GM19397 (cell line): ENCODE measurements around the gene GIT2.
"Not testable (repeated sequence)": the region's sequence is repeated elsewhere in the genome, so short reads cannot be mapped to it uniquely, and the experiment has no call there.

ENCODE experiments used
- ATAC-seq: cut with Tn5 transposase; IDR thresholded peaks from one replicate; pipeline ENCODE4 v1.9.1; 2021; ENCODE audit warnings: mild to moderate bottlenecking, moderate library complexity; ENCODE audit not compliant: unreplicated experiment

The GIT2 gene, protein sequence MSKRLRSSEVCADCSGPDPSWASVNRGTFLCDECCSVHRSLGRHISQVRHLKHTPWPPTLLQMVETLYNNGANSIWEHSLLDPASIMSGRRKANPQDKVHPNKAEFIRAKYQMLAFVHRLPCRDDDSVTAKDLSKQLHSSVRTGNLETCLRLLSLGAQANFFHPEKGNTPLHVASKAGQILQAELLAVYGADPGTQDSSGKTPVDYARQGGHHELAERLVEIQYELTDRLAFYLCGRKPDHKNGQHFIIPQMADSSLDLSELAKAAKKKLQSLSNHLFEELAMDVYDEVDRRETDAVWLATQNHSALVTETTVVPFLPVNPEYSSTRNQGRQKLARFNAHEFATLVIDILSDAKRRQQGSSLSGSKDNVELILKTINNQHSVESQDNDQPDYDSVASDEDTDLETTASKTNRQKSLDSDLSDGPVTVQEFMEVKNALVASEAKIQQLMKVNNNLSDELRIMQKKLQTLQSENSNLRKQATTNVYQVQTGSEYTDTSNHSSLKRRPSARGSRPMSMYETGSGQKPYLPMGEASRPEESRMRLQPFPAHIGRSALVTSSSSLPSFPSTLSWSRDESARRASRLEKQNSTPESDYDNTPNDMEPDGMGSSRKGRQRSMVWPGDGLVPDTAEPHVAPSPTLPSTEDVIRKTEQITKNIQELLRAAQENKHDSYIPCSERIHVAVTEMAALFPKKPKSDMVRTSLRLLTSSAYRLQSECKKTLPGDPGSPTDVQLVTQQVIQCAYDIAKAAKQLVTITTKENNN

DNA sequence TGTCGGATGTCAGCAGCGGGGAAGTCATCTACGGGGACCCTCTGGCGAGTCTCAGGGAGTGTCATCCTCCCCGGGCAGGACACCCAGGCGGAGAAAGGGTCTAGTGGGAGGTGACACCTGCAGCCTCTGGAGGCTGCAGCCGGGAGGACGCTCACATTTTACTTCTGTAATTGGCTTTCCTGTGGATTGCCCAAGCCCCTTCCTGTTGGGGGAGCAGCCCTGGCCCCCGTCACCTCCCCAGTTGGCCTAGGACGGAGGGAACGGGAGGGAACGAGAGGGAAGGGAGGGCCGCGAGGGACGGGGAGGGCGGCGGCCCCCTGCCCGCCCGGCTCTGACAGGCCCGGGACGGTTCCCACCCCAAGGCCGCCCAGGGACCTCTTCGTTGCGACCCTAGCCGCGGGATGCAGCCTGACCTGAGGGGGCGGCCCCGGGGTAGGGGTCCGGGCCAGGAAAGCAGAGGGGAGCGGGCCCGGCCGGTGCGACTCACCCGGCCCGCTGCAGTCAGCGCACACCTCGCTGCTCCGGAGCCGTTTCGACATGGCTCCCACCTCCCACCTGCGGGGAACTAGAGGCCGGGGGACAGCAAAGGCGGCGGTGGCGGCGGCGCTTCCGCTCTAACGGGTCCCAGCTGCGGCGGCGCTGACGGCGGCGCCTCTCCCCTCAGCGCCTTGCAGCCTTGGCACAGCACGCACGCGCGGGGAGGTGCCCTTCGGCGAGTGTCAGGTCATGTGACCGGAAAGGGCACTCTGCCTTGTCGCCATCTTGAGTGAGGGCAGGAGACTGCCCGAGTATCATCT is at the start of gene GIT2:
TSS of gene GIT2 (minus strand) at position 683 of the 797 bp plus-strand sequence. CDS start at position 539, 144 bp downstream.
- ATAC-seq, result peak; percentile 65

DNA sequence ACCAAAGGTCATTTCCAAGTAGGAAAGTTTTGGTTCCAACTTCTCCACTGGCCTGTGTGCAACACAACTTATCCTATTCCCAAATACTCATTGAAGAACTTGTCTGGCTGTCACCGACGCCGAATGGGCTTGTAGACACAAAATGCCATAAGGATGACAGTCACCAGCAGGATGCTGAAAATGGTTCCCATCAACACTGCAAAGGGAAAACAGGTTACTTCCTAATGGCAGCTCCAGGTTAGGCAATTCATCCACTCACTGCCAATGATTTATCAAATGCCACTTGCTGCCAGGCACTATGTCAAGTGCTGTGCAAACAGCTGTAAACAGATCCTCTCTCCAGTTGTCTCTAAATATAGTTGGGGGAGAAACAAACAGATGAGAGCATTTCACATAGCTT is 46.1 kb upstream of the GIT2 start:
- no peak for ATAC-seq

DNA sequence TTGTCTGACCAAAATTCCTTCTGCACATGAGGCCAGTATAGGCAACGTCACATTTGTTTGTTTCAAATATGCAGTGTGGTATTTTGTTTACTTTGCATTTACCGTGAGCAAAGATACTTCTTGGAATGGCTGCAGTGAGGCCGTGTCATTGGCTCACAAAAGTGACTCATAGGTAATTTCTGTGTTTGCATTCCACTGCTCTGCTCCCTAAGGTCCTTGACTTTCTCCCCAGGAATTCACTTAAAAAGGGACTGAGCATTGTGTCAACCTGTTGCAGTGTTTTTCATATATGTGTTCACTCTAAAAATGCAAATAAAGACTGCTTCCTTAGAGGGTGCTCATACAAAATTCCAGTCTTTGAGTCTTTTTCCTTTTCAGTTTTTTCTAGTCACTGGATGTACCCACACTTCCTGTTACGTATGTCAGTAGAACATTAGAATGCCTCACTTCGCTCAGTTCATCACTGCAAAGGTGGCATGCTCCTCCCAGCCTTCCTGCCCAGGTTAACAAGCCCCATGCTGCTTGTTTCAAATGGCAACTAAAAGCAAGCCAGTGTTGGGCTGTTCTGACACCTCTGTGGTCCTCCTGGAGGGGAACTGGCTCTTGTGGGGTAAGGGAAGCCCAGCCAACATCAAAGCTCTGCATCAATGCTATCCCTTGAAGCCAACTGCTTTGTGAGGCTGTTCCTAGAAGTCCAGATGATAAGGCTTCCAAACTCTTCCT is 43.1 kb upstream of the GIT2 start:
- ATAC-seq, result no peak

DNA sequence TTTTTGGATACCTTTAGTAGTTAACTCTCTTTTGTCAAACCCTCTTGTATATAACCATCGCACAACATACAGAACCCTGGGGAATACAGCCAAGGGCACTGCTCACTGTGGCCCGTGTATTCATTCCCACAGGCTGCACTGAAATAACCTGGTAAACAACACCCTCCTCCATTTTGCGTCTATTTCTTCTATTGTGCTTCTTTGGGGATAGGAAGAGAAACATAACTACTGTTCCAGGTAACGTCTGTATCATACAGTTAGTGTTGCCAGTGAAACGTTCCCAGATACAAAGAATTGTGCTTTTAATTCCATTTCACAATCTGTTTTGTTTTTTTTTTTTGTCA is 42.5 kb upstream of the GIT2 start:
- ATAC-seq, result no peak

DNA sequence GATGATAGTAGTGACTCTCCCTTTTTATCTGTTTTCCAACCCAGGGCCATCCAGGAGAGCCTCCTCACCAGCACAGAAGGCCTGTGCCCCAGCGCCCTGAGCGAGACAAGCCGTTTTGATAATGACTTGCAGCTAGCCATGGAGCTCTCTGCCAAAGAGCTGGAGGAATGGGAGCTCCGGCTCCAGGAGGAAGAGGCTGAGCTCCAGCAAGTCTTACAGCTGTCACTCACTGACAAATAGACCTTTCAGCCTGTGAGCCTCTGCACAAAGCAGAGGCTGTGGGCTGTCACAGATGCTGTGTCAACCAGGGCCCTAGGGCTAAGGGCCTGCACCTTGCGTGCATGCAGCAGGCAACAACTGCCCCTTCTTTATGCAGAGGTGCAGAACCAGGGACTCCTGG is 41.1 kb upstream of the GIT2 start:
- no peak for ATAC-seq

DNA sequence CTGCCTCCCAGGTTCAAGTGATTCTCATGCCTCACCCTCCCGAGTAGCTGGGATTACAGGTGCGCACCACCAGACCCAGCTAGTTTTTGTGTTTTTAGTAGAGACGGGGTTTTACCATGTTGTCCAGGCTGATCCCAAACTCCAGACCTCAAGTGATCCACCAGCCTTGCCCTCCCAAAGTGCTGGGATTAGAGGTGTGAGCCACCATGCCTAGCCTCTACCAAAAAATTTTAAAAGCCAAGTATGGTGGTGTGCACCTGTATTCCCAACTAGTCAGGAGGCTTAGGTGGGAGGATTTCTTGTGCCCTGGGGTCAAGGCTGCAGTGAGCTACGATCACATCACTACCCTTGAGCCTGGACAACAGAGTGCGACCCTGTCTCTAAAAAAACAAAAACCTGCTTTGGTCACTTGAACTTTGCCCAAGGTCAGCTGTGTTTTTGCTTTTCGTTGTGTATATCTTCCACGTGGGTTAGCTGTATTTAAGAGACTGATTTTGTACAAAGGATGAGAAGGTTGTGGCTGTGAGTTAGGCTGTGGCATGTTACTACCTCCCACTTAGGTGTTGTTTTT is 39.5 kb upstream of the GIT2 start:
- no peak for ATAC-seq

DNA sequence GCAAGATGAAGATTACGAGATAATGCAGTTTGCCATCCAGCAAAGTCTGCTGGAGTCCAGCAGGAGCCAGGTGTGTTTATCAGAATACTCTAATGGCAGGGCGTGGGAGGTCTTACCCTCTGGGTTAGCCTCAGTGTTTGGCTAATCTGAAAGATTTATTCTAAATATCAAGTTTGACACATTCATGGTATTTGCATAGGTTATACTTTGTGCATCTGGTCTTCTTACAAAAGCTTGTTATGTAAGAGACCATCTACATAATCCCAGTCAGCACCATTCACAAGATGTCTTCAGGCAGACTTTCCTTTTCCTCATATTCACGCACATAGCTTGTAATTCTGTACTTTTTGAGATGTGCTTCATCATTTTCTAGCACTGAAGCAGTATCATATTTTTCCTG is 37.7 kb upstream of the GIT2 start:
- no peak for ATAC-seq

DNA sequence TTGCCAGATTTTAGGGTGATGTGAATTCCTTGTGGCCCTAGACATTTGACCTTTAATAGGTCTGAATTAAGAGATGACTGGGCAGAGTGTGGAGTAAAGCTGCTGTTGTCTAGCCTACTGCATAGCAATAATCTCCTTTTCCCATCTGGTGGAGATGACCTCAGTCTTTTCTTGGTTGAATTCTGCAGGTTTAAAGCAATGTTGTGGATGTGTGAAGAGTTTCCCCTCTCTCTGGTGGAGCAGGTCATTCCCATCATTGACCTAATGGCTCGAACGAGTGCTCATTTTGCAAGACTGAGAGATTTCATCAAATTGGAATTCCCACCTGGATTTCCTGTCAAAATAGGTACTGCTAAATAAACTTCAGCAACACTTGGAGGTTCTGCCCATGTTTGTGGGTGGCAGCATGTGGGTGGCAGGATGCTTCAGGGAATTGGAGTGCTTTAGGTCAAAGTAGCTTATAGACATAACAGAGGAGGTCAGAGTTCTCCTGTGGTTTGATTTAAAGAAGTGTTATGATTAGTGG is 33.2 kb upstream of the GIT2 start:
- no peak for ATAC-seq

DNA sequence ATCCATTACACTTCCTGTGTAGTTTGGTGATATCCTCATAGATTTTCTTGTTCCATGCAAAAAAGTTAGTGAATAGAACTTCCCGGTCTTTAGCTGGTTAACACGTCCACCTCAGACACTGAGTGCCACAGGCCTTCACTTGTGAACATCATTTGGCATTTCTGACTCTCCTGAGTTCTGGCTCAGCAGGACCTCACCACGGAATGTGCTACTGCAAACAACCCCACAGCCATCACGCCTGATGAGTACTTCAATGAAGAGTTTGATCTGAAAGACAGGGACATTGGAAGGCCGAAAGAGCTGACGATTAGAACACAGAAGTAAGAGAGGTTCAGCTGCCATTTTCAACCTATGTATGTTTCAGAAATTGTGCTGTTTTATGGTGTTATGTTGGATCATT is 32.2 kb upstream of the GIT2 start:
- no peak for ATAC-seq

DNA sequence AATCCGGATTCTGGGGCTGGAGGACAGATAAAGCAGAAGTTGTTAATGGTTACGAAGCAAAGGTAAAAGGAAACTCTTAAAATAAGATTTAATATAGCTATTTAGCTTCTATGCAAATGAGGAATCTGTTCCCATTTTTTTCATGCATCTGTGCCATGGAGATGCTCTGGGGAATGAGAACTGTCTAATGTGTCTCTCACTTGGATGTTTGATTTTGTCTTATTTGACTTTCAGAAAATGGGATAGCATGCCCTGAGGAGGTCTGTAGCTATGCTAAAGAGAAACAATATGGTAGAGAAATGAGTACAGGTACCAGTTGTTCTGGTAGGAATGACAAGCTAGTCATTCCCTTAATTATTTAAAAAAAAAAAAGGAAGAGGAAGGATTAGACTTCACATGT is 27.9 kb upstream of the GIT2 start:
- no peak for ATAC-seq

DNA sequence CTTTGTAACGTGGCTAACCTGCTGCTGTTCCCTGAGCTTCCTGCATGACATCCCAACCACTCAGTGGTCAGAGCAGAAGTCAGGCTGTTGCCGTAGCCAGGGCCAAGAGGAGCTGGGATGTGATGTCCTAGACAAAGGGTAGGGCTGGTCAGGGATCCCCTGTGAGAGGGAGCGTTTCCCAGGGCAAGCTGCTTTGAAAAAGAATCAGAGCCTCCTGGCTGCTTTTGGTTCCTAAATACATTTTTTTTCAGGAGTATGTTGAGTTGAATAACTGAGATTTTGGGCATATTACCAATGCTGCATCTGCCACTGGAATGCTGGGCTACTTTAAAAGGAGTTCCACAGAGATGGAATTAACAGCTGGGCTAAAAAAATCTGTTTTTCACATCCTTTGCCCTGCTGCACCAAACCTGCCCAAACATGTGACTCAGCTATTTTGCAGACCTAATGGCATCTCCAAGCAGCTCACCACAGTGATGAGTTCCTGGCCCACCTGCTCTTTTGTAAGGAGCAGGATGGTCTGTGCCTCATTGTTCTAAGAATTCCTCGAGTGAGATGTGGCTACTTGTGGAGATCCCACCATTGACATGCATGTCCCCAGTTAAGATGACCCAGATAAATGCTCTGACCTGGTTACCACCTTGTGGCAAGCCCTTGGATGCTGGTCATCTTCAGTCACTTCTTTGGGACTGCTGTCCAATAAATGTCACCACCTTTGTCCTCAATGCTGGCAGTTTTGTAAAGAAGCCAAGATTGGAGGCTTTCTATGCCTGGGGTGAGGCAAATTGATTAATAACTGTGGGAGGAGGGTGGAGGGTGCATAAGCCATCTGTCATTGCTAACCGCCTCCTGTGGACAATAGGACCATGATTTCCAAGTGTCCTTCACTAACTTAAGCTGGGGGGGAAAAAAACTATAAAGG is 27.2 kb upstream of the GIT2 start:
- ATAC-seq, result no peak

DNA sequence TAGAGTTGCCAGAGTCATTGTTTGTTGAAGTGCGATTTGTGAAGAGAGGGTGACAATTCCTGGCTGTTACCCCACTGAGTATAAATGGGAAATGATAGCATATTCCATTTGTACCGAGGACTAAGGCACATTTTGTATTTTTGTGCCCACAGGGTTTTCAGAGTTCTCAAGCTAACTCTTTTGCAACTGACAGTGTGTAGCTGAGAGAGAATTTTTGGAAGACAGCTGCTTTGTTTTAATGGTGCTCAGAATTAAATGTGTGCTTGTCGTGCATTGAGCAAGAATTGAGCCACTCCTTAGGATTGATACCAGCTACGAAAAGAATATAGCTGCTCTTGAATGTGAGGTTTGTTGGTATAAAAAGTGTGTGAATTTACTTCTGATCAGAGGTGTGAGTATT is 24.8 kb upstream of the GIT2 start:
- no peak for ATAC-seq

DNA sequence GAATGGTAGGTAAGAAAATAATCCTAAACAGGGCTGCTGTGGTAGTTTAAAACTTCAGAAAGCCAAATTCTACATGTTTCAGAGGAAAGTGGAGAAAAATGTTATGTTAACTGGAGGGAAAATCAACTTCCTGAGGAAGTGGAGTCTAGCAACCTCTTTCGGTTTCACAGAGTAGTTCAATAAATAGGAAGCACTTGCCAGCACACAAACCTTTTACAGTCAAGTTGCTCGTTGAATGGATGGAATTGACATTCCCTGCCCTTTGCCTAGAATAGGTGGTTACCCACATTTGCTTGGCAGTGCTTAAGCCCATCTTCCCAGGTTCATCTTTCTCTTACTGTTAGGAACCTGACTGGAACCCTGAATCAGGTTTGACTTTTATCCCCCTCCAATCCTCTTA is 19.0 kb upstream of the GIT2 start:
- no peak for ATAC-seq

DNA sequence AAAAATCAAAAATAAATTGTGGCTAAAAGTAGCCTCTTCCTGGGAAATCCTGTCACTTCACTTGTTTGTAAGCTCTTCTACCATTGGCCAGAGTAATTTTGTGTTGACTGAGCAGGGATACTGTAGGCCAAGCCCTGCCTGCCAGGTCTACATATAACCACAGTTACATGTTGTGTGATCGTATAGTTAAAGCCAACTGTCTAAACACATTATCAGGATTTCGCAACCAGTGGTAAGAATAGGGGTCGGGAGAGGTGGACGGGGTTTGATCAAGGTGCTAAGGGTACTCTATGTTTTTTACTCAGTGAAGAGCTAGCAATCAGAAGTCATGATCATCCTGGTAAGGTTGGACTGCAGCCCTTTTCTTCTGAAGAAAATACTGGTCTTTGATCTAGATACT is 16.5 kb upstream of the GIT2 start:
- ATAC-seq, result no peak

DNA sequence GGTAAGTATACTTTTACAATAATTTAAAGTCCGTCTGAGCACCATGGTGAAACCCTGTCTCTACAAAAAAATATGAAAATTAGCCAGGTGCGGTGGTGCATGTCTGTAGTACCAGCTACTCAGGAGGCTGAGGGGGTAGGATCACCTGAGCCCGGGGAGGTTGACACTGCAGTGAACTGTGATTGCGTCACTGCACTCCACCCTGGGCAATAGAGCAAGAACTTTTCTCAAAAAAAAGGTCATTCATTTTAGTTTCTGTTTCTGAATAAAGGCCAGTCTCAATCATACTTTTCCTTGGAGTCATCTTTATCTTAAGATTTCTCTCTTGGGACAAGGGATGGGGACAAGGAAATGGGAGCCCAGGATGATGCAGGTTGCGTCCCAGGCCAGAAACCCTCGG is 16.0 kb upstream of the GIT2 start:
- peak; percentile 63 for ATAC-seq

DNA sequence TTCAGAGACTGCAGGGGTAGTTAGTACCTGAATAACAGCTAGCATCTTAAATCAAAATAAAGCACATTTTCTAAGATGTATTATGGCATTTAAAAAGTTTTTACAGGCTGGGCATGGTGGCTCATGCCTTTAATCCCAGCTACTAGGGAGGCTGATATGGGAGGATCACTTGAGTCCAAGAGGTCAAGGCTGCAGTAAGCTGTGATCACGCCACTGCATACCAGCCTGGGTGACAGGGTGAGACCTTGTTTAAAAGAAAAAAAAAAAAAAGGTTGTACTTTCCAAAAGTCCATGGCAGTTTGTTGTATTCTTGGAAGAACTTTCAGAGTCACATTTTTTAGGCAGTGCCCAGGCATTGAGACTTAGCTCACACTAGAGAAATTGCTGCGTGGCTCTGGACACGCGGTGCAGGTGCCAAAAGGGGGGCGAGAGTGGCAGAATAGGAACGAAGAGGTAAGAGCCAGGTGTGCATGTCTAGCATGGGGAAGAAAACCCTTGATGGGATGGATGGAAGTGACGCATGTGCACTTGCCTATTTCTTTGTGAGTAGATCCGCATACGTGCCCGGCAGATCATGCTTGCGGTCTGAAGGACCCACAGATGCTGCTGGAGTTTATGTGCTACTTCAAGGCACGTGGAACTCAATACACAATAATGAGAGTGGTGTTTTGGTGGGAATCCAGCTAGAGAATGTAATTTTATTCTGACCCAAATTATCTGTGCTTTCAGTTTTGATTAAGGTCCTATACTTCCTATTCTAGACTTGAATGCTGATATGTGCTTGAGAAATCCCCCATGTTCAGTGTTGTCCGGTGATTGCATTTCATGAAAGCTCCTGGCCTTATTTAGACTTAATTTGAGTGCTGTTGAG is 14.9 kb upstream of the GIT2 start:
- ATAC-seq, result no peak

DNA sequence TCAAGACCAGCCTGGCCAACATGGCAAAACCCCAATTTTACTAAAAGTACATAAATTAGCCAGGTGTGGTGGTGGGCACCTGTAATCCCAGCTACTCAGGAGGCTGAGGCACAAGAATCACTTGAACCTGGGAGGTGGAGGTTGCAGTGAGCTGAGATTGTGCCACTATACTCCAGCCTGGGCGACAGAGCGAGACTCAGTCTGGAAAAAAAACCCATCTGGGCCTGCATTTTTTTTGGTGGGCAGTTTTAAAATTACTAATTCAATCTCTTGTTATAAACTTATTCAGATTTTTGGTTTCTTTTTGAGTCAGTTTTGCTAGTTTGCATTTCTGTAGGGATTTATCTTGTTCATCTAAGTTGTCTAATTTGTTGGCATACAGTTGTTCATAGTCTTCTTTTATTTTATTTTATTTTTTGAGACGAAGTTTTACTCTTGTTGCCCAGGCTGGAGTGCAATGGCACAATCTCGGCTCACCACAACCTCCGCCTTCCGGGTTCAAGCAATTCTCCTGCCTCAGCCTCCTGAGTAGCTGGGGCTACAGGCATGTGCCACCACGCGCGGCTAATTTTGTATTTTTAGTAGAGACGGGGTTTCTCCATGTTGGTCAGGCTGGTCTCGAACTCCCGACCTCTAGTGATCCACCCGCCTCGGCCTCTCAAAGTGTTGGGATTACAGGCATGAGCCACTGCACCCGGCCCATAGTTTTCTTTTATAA is 12.7 kb upstream of the GIT2 start:
- not testable (repeated sequence) for ATAC-seq

DNA sequence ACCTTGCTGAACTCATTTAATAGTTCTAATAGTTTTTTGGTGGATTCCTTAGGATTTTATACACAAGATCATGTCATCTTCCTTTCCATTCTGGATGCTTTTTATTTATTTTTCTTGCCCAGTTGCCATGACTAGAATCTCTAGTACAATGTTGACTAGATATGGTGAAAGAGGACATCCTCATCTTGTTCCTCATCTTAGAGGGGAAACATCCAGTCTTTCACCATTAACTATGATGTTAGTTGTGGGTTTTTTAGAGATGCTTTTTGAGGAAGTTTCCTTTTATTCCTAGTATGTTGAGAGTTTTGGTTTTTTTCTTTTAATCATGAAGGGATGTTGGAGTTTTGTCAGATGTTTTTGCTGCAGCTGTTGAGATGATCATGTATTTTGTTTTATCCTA is 11.7 kb upstream of the GIT2 start:
- no peak for ATAC-seq
